AG09309 (cell line): ENCODE data around the gene RBL2.
"Not testable (repeated sequence)": the region's sequence is repeated elsewhere in the genome, so short reads cannot be mapped to it uniquely, and the experiment has no call there.

Experiments used
- DNase-seq: peaks from one replicate; pipeline ENCODE4 v3.0.0-alpha.2; 2010; ENCODE audit warnings: low read depth
- H3K4me3 ChIP-seq: 2 replicates; pipeline ENCODE4 v1.5.1; 2011; ENCODE audit warnings: mild to moderate bottlenecking, low read depth, low read length, moderate library complexity; ENCODE audit not compliant: control insufficient read depth
- TF ChIP-seq, protein P1 (sequence below): IDR thresholded peaks from 2 replicates; pipeline ENCODE4 v1.5.1; 2011; ENCODE audit warnings: mild to moderate bottlenecking, low read depth, low read length, inconsistent platforms; ENCODE audit not compliant: insufficient read depth, control insufficient read depth; ENCODE audit errors: missing control alignments

Gene RBL2, protein sequence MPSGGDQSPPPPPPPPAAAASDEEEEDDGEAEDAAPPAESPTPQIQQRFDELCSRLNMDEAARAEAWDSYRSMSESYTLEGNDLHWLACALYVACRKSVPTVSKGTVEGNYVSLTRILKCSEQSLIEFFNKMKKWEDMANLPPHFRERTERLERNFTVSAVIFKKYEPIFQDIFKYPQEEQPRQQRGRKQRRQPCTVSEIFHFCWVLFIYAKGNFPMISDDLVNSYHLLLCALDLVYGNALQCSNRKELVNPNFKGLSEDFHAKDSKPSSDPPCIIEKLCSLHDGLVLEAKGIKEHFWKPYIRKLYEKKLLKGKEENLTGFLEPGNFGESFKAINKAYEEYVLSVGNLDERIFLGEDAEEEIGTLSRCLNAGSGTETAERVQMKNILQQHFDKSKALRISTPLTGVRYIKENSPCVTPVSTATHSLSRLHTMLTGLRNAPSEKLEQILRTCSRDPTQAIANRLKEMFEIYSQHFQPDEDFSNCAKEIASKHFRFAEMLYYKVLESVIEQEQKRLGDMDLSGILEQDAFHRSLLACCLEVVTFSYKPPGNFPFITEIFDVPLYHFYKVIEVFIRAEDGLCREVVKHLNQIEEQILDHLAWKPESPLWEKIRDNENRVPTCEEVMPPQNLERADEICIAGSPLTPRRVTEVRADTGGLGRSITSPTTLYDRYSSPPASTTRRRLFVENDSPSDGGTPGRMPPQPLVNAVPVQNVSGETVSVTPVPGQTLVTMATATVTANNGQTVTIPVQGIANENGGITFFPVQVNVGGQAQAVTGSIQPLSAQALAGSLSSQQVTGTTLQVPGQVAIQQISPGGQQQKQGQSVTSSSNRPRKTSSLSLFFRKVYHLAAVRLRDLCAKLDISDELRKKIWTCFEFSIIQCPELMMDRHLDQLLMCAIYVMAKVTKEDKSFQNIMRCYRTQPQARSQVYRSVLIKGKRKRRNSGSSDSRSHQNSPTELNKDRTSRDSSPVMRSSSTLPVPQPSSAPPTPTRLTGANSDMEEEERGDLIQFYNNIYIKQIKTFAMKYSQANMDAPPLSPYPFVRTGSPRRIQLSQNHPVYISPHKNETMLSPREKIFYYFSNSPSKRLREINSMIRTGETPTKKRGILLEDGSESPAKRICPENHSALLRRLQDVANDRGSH

GRCh38 chr16:53434377-53435065 is at the start of gene RBL2:
TSS of gene RBL2 (plus strand) at chr16:53434471. CDS start at chr16:53434557, 86 bp downstream.
- TF ChIP-seq, protein P1, sequence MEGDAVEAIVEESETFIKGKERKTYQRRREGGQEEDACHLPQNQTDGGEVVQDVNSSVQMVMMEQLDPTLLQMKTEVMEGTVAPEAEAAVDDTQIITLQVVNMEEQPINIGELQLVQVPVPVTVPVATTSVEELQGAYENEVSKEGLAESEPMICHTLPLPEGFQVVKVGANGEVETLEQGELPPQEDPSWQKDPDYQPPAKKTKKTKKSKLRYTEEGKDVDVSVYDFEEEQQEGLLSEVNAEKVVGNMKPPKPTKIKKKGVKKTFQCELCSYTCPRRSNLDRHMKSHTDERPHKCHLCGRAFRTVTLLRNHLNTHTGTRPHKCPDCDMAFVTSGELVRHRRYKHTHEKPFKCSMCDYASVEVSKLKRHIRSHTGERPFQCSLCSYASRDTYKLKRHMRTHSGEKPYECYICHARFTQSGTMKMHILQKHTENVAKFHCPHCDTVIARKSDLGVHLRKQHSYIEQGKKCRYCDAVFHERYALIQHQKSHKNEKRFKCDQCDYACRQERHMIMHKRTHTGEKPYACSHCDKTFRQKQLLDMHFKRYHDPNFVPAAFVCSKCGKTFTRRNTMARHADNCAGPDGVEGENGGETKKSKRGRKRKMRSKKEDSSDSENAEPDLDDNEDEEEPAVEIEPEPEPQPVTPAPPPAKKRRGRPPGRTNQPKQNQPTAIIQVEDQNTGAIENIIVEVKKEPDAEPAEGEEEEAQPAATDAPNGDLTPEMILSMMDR = no peak
- no peak for DNase-seq
- H3K4me3 ChIP-seq = peak within 1 kb of the TSS; percentile 84

DNA sequence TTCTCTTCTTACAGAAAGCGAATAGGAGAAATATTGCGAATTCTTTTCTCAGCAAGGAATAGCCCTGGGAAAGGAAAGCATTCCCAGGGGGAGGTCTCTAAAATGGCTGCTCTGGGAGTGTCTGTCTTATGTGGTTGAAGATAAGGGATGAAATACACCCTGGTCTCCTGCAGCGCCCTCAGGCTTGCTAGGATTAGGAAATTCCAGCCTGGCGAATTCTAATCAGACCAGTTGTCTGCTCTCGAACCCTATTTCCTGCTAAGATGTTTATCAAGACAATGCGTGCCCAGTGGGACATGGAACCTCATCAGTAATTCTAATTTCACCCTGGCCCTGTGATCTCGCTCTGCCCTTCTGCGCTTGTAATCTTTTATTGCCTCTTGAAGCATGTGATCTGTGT is 49.7 kb upstream of the RBL2 start:
- DNase-seq, H3K4me3 ChIP-seq: not testable (repeated sequence)

DNA sequence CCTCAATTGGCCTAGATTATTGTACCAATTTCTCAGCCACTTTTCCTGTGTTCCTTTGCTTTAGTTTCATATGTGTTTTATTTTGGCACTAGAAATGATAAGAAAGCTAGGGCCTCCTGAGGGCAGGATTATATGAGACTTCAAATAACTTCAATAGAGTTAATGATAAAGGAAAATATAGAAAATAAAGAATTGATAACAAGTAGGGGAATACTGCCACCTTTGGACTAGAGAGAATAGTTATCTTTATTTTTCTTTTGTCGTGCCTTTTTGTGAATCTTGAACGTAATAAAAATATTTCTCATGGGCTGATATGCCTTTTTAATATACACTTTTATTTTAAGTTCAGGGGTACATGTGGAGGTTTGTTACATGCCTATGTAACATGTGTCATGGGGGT is 29.3 kb upstream of the RBL2 start:
- TF ChIP-seq, protein P1 = no peak
- no peak for DNase-seq
- H3K4me3 ChIP-seq = no peak overlapping the region

- no peak for DNase-seq
- TF ChIP-seq, protein P1 = no peak
- H3K4me3 ChIP-seq = no peak overlapping the region
These were observed 21.7 kb upstream of the RBL2 start for GRCh38 chr16:53412549-53412948.

DNA sequence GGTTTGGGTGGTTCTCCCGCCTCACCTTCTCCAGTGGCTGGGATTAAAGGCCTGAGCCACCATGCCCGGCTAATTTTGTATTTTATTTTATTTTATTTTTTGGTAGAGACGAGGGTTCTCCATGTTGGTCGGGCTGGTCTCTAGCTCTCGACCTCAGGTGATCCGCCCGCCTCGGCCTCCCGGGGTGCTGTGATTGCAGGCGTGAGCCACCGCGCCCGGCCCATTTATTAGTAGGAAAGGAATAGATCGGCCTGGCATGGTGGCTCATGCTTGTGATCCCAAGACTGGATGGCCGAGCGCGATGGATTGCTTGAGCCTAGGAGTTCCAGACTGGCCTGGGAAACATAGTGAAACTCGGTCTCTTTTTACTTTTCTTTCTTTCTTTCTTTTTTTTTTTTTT is 20.4 kb upstream of the RBL2 start:
- no peak for DNase-seq
- H3K4me3 ChIP-seq = no peak overlapping the region
- TF ChIP-seq, protein P1 = no peak

DNA sequence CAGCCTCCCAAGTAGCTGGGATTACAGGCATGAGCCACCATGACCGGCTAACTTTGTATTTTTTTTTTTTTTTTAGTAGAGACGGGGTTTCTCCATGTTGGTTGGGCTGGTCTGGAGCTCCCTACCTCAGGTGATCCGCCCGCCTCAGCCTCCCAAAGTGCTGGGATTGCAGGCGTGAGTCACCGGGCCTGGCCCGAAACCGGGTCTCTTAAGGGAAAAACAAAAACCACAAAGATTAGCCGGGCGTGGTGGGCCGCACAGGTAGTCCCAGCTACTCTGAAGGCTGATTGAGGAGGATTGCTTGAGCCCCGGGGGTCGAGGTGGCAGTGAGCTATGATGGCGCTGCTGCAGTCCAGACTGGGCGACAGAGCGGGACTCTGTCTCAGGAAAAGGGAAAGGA is 19.9 kb upstream of the RBL2 start:
- TF ChIP-seq, protein P1 = no peak
- no peak overlapping the region for H3K4me3 ChIP-seq
- DNase-seq = no peak
